CD14-positive monocyte (primary cell): ENCODE measurements around the gene TBC1D22A. TPM values are rescaled to one million over a fixed set of nuclear protein-coding genes. Genes with fewer than 3 reads are reported as not detected.

Source experiments
- DNase-seq, 3 donors: peaks; one replicate each; pipeline ENCODE4 v3.0.0-alpha.2; 2011 to 2022
- H2AFZ ChIP-seq: 2 replicates; pipeline ENCODE4 v1.6.0; 2012; ENCODE audit warnings: mild to moderate bottlenecking, low read depth, low read length, inconsistent platforms; ENCODE audit not compliant: insufficient read depth, poor library complexity, severe bottlenecking
- H3K27ac ChIP-seq, 2 donors: 1 replicate in 1 of 2; 2 replicates in 1 of 2; pipeline ENCODE4 v1.5.1; 2012 to 2013; ENCODE audit warnings: low read length in 2 of 2, control low read depth in 1 of 2, inconsistent platforms in 1 of 2, low read depth in 1 of 2, mild to moderate bottlenecking in 1 of 2
- H3K27me3 ChIP-seq, 2 donors: one replicate each; pipeline versions ENCODE4 v1.6.0 to v1.6.1; 2011 to 2013; ENCODE audit warnings: low read length in 2 of 2; ENCODE audit not compliant: control insufficient read depth in 2 of 2, insufficient read depth in 2 of 2
- H3K36me3 ChIP-seq, 2 donors: replicated peaks in 1 of 2; 1 replicate in 1 of 2; 2 replicates in 1 of 2; pipeline versions ENCODE4 v1.5.1 to v1.6.1; 2012 to 2013; ENCODE audit warnings: low read length in 2 of 2, control low read depth in 1 of 2, inconsistent platforms in 1 of 2, mild to moderate bottlenecking in 1 of 2; ENCODE audit not compliant: insufficient read depth in 2 of 2, control insufficient read depth in 1 of 2
- H3K4me1 ChIP-seq, 2 donors: 1 replicate in 1 of 2; 2 replicates in 1 of 2; pipeline versions ENCODE4 v1.5.1 to v1.6.1; 2012 to 2013; ENCODE audit warnings: low read length in 2 of 2, control low read depth in 1 of 2, inconsistent platforms in 1 of 2, mild to moderate bottlenecking in 1 of 2, moderate library complexity in 1 of 2; ENCODE audit not compliant: insufficient read depth in 2 of 2, control insufficient read depth in 1 of 2
- H3K4me2 ChIP-seq: replicated peaks from 2 replicates; pipeline ENCODE3; 2012; ENCODE audit warnings: low read length, moderate library complexity, mild to moderate bottlenecking; ENCODE audit not compliant: poor library complexity, severe bottlenecking; ENCODE audit errors: extremely low read depth
- H3K4me3 ChIP-seq, 3 experiments: fragments of 200-600 bp in 1 of 3; sonication (generic) in 1 of 3; replicated peaks in 1 of 3; 1 replicate in 2 of 3; 2 replicates in 1 of 3; pipeline ENCODE4 v1.5.1; 2011 to 2013; ENCODE audit warnings: low read length in 3 of 3, mild to moderate bottlenecking in 3 of 3, control low read depth in 2 of 3, low read depth in 2 of 3, inconsistent platforms in 1 of 3, moderate library complexity in 1 of 3
- H3K79me2 ChIP-seq: 2 replicates; pipeline ENCODE4 v1.6.0; 2012; ENCODE audit warnings: mild to moderate bottlenecking, control low read depth, inconsistent platforms, low read length, moderate library complexity; ENCODE audit not compliant: insufficient read depth
- H3K9ac ChIP-seq: 2 replicates; pipeline ENCODE4 v1.6.0; 2017; ENCODE audit warnings: low read length, mild to moderate bottlenecking; ENCODE audit not compliant: insufficient read depth, poor library complexity, severe bottlenecking
- H3K9me3 ChIP-seq, 2 donors: replicated peaks in 1 of 2; 1 replicate in 1 of 2; 2 replicates in 1 of 2; pipeline versions ENCODE4 v1.5.1 to v1.6.1; 2012 to 2013; ENCODE audit warnings: low read length in 2 of 2, control low read depth in 1 of 2; ENCODE audit not compliant: control insufficient read depth in 1 of 2, insufficient read depth in 1 of 2
- H4K20me1 ChIP-seq: 2 replicates; pipeline ENCODE4 v1.6.0; 2012; ENCODE audit warnings: mild to moderate bottlenecking, low read length, control low read depth, moderate library complexity; ENCODE audit not compliant: insufficient read depth
- H3K27ac Mint-ChIP-seq, 7 donors: one replicate each; pipeline ENCODE4 v1.8.0; 2020; ENCODE audit warnings: mild to moderate bottlenecking in 7 of 7, mixed read lengths in 7 of 7, moderate library complexity in 6 of 7, inconsistent platforms in 2 of 7
- H3K27me3 Mint-ChIP-seq, 3 donors: one replicate each; pipeline ENCODE4 v1.8.0; 2021 to 2022; ENCODE audit warnings: low read depth in 3 of 3, mild to moderate bottlenecking in 3 of 3, mixed read lengths in 3 of 3, moderate library complexity in 3 of 3, inconsistent platforms in 1 of 3
- H3K36me3 Mint-ChIP-seq, 2 donors: one replicate each; pipeline ENCODE4 v1.8.0; 2020; ENCODE audit warnings: mixed read lengths in 2 of 2, inconsistent platforms in 1 of 2, mild to moderate bottlenecking in 1 of 2
- H3K4me1 Mint-ChIP-seq: one replicate; pipeline ENCODE4 v1.8.0; 2020; ENCODE audit warnings: mild to moderate bottlenecking, mixed read lengths
- H3K4me3 Mint-ChIP-seq, 2 donors: one replicate each; pipeline ENCODE4 v1.8.0; 2020; ENCODE audit warnings: mild to moderate bottlenecking in 2 of 2, mixed read lengths in 2 of 2, moderate library complexity in 1 of 2
- H3K9me3 Mint-ChIP-seq, 7 donors: one replicate each; pipeline ENCODE4 v1.8.0; 2020 to 2022; ENCODE audit warnings: mixed read lengths in 7 of 7, mild to moderate bottlenecking in 6 of 7, moderate library complexity in 6 of 7, inconsistent platforms in 2 of 7
- WGBS: methylation state at CpG from one replicate; pipeline ENCODE4 v1.1.5; 2013; ENCODE audit warnings: missing lambda C conversion rate; ENCODE audit not compliant: insufficient coverage; 5-methylcytosine and 5-hydroxymethylcytosine counted together
- intact Hi-C, 2 donors: fragments of 100-400 bp; cut with micrococcal nuclease; formaldehyde crosslinking; loops; one replicate each; pipeline versions ENCODE4 v1.15.0 to v1.15.1; 2023
- polyA plus RNA-seq, 3 donors: library from polyadenylated mRNA; depleted of rRNA in 1 of 3; unstranded in 2 of 3; stranded (reverse) in 1 of 3; fragments of 300-500 nt in 2 of 3; fragments of >200 nt in 1 of 3; fragmentation: Illumina TruSeq in 2 of 3; gene quantifications; 1 replicate in 2 of 3; 2 replicates in 1 of 3; pipeline ENCODE4 v1.2.3, GENCODE V29; 2012 to 2021
- TF ChIP-seq, protein P1 (sequence below): fragments of 200-600 bp; IDR thresholded peaks from one replicate; pipeline ENCODE4 v1.8.0; 2022; ENCODE audit warnings: antibody characterized with exemption, mild to moderate bottlenecking

TBC1D22A gene
- polyA plus RNA-seq, 3 donors, result 25.9 to 36.2 (median 29.5) TPM

GRCh38 chr22:47055073-47055355 lies 292.6 kb downstream of the TBC1D22A start:
- intact Hi-C loops, result no loop called here
- TF ChIP-seq, protein P1, sequence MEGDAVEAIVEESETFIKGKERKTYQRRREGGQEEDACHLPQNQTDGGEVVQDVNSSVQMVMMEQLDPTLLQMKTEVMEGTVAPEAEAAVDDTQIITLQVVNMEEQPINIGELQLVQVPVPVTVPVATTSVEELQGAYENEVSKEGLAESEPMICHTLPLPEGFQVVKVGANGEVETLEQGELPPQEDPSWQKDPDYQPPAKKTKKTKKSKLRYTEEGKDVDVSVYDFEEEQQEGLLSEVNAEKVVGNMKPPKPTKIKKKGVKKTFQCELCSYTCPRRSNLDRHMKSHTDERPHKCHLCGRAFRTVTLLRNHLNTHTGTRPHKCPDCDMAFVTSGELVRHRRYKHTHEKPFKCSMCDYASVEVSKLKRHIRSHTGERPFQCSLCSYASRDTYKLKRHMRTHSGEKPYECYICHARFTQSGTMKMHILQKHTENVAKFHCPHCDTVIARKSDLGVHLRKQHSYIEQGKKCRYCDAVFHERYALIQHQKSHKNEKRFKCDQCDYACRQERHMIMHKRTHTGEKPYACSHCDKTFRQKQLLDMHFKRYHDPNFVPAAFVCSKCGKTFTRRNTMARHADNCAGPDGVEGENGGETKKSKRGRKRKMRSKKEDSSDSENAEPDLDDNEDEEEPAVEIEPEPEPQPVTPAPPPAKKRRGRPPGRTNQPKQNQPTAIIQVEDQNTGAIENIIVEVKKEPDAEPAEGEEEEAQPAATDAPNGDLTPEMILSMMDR, result no peak
- Histone ChIP-seq H3K4me2 (no peak overlapping the region), H3K27ac (no peak overlapping the region), H3K9ac (no peak overlapping the region), H3K27me3 (no peaks in the 10 kb centered on the region), H3K36me3 (peaks cover 16 to 45% of the 10 kb centered on the region in 2 donors), H4K20me1 (peaks cover 73% of the 10 kb centered on the region), H3K4me1 (no peaks in the 10 kb centered on the region), H2AFZ (no peak overlapping the region), H3K79me2 (no peaks in the 10 kb centered on the region), H3K9me3 (no peaks in the 10 kb centered on the region), H3K4me3 (no peak overlapping the region)
- Mint-ChIP-seq H3K9me3 (no peaks in the 10 kb centered on the region), H3K27me3 (peaks cover 0 to 5% (median 2%) of the 10 kb centered on the region in 3 donors), H3K4me3 (no peak overlapping the region), H3K27ac (no peak overlapping the region), H3K36me3 (peaks cover 49 to 54% of the 10 kb centered on the region in 2 donors), H3K4me1 (peaks cover 8% of the 10 kb centered on the region)
- DNase-seq, result no peak
- no CpG with 5 or more reads among the region's 5 CpGs for WGBS

DNA sequence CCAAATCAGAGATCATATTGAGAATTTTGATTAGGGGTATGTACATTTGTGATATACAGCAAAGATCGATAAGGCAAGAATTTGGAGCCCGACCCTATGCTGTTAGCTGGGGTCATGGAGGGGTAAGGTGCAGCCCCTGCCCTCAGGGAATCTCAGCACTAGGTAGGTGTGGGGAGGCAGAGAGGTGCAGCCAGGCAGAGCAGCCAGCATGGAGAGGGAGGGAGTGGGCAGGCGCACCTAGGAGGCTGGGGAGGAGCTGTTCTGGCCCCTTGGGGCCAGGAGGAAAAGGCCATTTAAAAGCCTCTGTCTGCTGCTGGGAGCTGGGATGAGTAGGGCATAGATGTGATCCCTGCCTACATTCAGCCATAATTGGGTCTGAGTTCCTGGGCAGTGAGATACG lies 293.0 kb downstream of the TBC1D22A start:
- peaks cover 8% of the 10 kb centered on the region for H3K4me1 Mint-ChIP-seq
- H3K4me2 ChIP-seq, result no peak overlapping the region
- H3K9ac ChIP-seq, result no peak overlapping the region
- no peak overlapping the region for H3K27ac ChIP-seq
- peaks cover 0 to 6% (median 2%) of the 10 kb centered on the region in 3 donors for H3K27me3 Mint-ChIP-seq
- H3K4me3 Mint-ChIP-seq, result no peak overlapping the region
- H3K27me3 ChIP-seq, result no peaks in the 10 kb centered on the region
- H4K20me1 ChIP-seq, result peaks cover 68% of the 10 kb centered on the region
- no peaks in the 10 kb centered on the region for H3K9me3 ChIP-seq
- H3K27ac Mint-ChIP-seq, result no peak overlapping the region
- H3K36me3 ChIP-seq, result peaks cover 17 to 47% of the 10 kb centered on the region in 2 donors
- WGBS, result 100% methylated on average over 4 of the region's 4 CpGs
- no peak overlapping the region for H2AFZ ChIP-seq
- no peak for DNase-seq
- TF ChIP-seq, protein P1, result no peak
- no peaks in the 10 kb centered on the region for H3K79me2 ChIP-seq
- no peaks in the 10 kb centered on the region for H3K4me1 ChIP-seq
- intact Hi-C loops, result no loop called here
- H3K9me3 Mint-ChIP-seq, result no peaks in the 10 kb centered on the region
- H3K36me3 Mint-ChIP-seq, result peaks cover 50 to 58% of the 10 kb centered on the region in 2 donors
- no peak overlapping the region for H3K4me3 ChIP-seq
